Large intestine (tissue), 3 donors: ENCODE measurements around the gene GRID1. TPM values are rescaled to one million over a fixed set of nuclear protein-coding genes. Genes with fewer than 3 reads are reported as not detected.
"Not testable (repeated sequence)": the region's sequence is repeated elsewhere in the genome, so short reads cannot be mapped to it uniquely, and the experiment has no call there.

Source experiments
- DNase-seq, 2 donors: peaks; one replicate each; pipeline versions ENCODE4 v3.0.0 to v3.0.0-alpha.2; 2013
- H3K27ac ChIP-seq: one replicate; pipeline ENCODE4 v1.5.1; 2013; ENCODE audit warnings: low read length
- H3K27me3 ChIP-seq: 2 replicates; pipeline ENCODE4 v1.6.1; 2013; ENCODE audit warnings: low read length; ENCODE audit not compliant: control insufficient read depth, insufficient read depth
- H3K36me3 ChIP-seq: 2 replicates; pipeline ENCODE4 v1.6.1; 2013; ENCODE audit warnings: low read length; ENCODE audit not compliant: control insufficient read depth, insufficient read depth
- H3K4me1 ChIP-seq: one replicate; pipeline ENCODE4 v1.6.1; 2013; ENCODE audit warnings: low read length; ENCODE audit not compliant: control insufficient read depth, insufficient read depth
- H3K4me3 ChIP-seq: one replicate; pipeline ENCODE4 v1.5.1; 2013; ENCODE audit warnings: low read length
- H3K9me3 ChIP-seq: one replicate; pipeline ENCODE4 v1.6.1; 2013; ENCODE audit warnings: mild to moderate bottlenecking, low read depth, low read length, moderate library complexity; ENCODE audit not compliant: control insufficient read depth
- WGBS: methylation state at CpG from one replicate; pipeline ENCODE4 v1.1.5; 2013; ENCODE audit warnings: low lambda C conversion rate; ENCODE audit not compliant: insufficient coverage; 5-methylcytosine and 5-hydroxymethylcytosine counted together
- polyA plus RNA-seq: library from polyadenylated mRNA; unstranded; fragments of 120-200 nt; gene quantifications from one replicate; pipeline ENCODE4 v1.2.1, GENCODE V29; 2013

The GRID1 gene
- polyA plus RNA-seq, 1 donor = 1.7 TPM

DNA sequence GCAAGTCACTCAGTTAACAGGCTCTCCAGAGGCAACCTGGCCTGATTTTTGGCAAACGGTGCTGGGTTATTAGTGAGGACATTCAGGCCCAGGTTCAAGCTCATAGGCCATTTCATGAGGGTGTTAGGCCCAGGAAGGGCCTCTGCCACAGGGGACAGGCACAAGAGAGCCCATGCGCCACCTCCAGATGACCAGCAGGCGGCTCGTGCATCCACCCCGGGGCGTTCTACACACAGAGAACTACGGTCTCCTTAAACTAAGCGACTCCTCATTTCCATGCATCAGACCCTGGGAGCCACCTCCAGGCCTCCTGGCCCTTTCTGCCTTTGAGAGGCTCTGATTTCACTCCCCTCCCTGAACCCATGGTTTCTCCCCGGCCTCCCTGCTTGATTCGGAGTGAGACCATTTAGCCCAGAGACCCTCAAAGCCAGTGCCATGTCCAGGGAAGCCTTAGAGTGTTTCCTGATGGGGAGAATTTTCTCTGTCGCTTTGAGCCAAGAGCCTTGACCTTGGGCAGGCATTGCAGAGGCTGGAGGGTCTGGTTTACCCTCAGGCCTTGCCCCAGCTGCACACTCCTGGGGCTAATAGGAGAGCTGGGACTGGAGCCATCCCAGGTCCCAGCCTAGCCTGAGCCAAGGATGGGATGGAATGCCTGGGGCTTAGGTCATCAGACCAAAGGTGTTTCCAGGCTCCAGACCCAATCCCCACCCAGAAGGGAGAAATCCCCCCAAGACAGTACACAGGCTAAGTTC is 188.0 kb downstream of the GRID1 start:
- WGBS = 50% methylated on average over 2 of the region's 11 CpGs
- Histone ChIP-seq H3K4me3 (no peak overlapping the region), H3K27ac (no peak overlapping the region), H3K36me3 (no peaks in the 10 kb centered on the region), H3K9me3 (no peaks in the 10 kb centered on the region), H3K4me1 (no peaks in the 10 kb centered on the region), H3K27me3 (no peaks in the 10 kb centered on the region)
- DNase-seq = no peak

DNA sequence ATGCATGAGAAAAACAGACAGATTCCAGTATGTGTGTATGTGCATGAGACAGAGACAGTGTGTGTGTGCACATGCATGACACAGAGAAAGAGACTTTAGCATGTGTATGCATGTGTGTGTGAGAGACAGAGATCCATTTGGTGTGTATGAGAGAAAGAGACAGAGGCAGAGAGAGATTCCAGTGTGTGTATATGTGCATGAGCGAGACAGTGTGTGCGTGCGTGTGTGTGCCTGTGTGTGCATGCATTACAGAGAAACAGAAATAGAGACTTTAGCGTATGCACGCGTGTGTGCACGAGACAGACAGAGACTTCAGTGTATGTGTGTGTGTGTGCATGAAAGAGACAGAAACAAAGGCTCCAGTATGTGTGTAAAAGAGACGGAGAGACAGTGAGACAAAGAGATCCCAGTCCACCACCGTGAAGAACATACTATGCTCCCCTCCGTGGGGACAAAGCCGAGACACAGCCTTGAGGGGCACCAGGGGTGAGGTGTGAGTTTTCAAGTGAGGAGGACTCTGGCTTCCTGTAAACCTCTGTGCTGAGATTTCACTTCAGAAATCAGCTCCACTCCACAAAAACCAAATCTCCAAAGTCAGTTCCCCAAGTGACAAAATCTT is 188.9 kb downstream of the GRID1 start:
- H3K4me3 ChIP-seq = no peak overlapping the region
- WGBS = 88% methylated on average over 4 of the region's 11 CpGs
- no peaks in the 10 kb centered on the region for H3K36me3 ChIP-seq
- H3K4me1 ChIP-seq = no peaks in the 10 kb centered on the region
- no peaks in the 10 kb centered on the region for H3K27me3 ChIP-seq
- no peaks in the 10 kb centered on the region for H3K9me3 ChIP-seq
- H3K27ac ChIP-seq = no peak overlapping the region
- DNase-seq = no peak

DNA sequence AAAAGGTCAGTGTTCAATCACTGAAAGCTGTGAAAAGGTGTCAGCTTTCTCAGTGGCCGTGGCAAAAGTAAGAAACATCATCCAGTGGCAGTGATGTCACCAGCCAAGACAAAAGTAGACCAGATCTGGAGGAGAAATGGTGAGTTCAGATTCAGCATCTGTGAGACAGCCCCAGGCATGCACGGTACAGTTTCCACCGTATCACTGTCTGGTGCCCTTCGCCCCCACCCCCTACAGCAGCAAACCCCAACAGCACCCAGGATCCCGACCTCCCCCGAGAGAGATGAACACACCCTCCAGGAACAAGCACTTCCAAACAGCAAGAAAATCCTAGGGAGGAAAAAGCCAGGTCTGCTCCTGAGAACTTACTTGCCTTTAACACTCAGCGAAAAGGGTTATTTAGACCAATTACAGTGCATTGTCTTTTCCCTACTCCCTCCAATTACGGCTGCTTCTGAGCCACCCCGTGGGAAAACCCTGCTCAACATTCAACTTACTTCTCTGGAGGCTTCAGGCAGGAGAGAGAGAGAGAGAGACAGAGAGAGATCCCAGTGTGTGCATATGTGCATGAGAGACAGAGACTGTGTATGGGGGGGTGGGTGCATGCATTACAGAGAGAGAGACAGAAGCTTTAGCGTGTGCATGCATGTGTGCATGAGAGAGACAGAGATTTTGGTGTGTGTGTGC is 189.6 kb downstream of the GRID1 start:
- H3K36me3 ChIP-seq = no peaks in the 10 kb centered on the region
- no peak for DNase-seq
- H3K4me3 ChIP-seq = no peak overlapping the region
- no peaks in the 10 kb centered on the region for H3K4me1 ChIP-seq
- H3K9me3 ChIP-seq = no peaks in the 10 kb centered on the region
- H3K27me3 ChIP-seq = no peaks in the 10 kb centered on the region
- 67% methylated on average over 1 of the region's 10 CpGs for WGBS
- no peak overlapping the region for H3K27ac ChIP-seq

DNA sequence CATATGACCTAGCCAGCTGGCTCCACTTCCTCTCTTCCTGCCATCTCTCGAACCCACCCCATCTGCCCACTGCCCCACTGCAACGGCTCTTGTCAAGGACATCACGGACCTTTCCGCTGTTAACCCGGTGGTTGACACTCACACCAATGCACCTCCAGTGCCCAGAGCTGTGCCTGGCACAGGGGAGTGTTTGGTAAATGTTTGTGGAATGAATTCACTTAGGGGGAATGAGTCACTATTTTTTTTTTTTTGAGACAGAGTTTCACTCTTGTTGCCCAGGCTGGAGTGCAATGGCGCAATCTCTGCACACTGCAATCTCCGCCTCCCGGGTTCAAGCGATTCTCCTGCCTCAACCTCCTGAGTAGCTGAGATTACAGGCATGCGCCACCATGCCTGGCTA is 191.1 kb downstream of the GRID1 start:
- not testable (repeated sequence) for H3K27ac ChIP-seq, H3K27me3 ChIP-seq, DNase-seq, H3K9me3 ChIP-seq, H3K4me3 ChIP-seq, H3K4me1 ChIP-seq, H3K36me3 ChIP-seq
- no CpG with 5 or more reads among the region's 10 CpGs for WGBS

DNA sequence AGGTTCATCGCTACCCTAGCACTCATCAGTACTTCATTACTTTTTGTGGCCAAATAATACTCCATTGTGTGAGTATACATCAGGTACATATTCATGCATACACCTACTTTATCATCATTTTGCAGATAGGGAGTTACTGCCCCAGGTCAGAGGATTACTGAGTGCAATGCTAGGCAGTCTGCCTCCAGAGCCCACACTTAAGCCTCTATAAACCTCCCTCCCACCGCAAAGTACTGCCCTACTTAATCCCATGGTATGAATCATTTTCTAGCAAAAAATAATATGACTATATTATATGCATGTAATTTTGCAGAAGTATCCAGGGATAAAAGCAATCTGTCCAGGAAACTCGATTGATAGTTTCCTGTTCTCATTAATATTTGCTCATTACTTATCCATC is 194.3 kb downstream of the GRID1 start:
- DNase-seq = no peak
- Histone ChIP-seq H3K27me3 (no peaks in the 10 kb centered on the region), H3K4me1 (peaks cover 16% of the 10 kb centered on the region), H3K4me3 (no peak overlapping the region), H3K36me3 (no peaks in the 10 kb centered on the region), H3K9me3 (no peaks in the 10 kb centered on the region), H3K27ac (no peak overlapping the region)
- WGBS = no CpG with 5 or more reads among the region's 3 CpGs

DNA sequence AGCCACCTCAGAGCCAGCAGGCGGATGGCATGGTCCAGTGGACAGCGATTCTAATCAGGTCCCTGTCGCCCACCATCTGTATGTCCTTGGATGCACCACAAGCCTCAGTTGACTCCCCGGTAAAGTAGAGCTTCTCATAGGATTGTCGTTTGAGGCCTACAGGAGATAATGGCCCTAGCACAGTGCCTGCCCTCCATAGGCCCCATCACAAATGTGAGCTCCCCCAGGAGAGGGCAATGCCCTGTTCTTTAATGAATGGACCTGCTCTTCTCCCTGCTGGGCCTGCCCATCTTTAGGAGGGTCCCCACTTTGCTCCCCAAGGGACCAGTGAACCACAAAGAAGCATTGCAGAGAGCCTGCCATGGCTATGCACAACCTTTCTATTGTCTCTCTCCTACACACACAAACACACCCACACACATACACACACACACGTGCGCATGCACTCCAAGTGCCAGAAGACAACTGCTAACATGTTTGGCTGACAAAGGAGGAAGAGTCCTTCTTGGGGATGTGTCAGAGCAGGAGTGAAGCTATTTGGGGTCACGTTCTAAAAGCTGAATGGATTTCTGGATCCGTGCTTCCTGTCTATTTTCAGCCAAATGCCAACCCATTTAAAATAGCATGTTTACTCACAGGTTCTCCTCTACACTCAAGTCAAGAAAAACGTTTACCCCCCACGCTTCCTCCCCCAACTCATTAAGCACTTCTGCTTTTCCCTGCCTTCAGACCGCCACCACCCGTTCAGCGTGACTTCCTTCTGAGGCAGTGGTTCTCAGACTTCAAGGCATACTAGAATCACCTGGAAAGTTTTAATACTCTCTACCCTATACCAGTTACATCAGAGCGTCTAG is 196.1 kb downstream of the GRID1 start:
- no peaks in the 10 kb centered on the region for H3K36me3 ChIP-seq
- H3K4me3 ChIP-seq = no peak overlapping the region
- H3K27me3 ChIP-seq = no peaks in the 10 kb centered on the region
- H3K9me3 ChIP-seq = no peaks in the 10 kb centered on the region
- H3K4me1 ChIP-seq = peaks cover 24% of the 10 kb centered on the region
- no peak overlapping the region for H3K27ac ChIP-seq
- no peak for DNase-seq
- WGBS = no CpG with 5 or more reads among the region's 15 CpGs

DNA sequence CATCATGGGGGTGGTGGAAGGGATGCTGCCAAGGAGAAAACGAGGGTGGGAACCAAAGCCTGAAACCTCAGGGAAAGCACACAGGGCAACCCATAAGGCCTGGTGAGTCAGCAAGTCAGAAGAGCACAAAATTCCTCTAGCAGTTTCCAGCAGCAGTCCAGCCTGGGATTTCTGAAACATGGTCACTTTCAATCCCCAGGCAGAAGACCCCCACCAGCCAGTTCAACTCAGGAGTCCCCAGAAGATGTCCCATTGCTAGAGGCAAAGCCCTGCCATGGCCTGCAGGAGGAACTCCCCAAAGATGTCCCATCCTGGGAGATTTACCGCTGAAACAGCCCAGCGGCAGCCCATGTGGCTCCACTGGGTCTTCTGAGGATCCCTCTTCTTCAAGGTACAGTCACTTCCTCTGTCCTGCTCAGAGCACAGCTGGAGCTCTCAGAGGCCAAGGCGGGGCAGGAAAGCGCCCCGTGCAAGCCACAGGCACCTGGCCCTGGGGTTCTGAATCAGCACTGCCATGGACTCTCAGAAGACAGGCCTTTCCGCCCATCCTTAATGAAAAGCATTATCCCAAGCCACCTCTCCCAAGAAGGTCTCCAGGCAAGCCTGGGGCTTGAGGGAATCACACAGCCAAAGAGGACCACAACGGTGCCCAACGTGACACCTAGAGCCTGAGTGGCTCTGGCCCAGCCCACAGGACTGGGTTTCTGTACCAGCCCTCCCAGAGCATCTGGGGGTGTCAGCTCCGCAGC is 196.9 kb downstream of the GRID1 start:
- no CpG with 5 or more reads among the region's 10 CpGs for WGBS

DNA sequence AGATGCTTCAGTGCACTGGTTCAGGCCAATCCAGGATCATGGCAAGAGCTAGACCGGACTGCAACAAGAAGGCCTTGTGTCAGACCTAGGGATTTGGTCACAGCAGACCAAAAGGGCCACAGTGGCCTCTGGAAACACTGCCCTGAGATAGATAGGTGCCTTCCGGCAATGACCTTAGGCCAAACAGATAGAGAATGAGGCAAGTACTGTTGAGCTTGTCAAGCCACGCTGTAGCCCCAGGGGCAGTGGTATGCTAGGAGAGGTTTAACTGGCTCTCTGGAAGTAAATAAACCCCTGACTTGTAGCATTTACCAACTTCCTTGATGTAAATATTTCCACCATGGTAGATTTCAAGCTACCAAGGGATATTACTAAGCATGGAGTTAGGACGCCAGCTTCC is 197.5 kb downstream of the GRID1 start:
- no peak overlapping the region for H3K4me3 ChIP-seq
- no peak for DNase-seq
- H3K9me3 ChIP-seq = peaks cover 2% of the 10 kb centered on the region
- peaks cover 38% of the 10 kb centered on the region for H3K4me1 ChIP-seq
- no peaks in the 10 kb centered on the region for H3K36me3 ChIP-seq
- no peaks in the 10 kb centered on the region for H3K27me3 ChIP-seq
- no peak overlapping the region for H3K27ac ChIP-seq
- no CpG with 5 or more reads among the region's 4 CpGs for WGBS

More for the DNA sequence above, 196.9 kb downstream of the GRID1 start:
- Histone ChIP-seq H3K4me1 (peaks cover 32% of the 10 kb centered on the region), H3K36me3 (no peaks in the 10 kb centered on the region), H3K9me3 (no peaks in the 10 kb centered on the region), H3K4me3 (no peak overlapping the region), H3K27me3 (no peaks in the 10 kb centered on the region), H3K27ac (no peak overlapping the region)
- DNase-seq = no peak

DNA sequence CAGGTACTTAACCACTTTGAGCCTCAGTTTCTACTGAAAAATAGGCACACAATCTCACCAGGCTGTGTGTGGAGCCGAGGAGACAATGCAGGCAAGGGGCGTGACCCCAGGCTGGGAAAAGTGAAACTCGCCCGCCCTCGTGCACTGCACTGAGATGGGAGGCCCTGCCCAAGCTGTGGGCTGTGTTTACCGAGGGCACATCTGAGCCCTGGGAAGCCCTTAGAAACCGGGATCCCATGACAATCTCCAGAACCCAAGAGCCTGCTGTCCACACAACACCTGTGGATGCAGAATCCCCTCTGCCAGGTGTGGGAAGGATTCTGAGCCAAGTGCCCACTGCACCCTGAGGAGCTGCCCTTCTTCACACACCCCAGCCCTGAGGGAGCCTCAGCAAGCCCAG is 198.3 kb downstream of the GRID1 start:
- Histone ChIP-seq H3K4me1 (peaks cover 44% of the 10 kb centered on the region), H3K9me3 (peaks cover 3% of the 10 kb centered on the region), H3K27me3 (no peaks in the 10 kb centered on the region), H3K4me3 (no peak overlapping the region), H3K27ac (peak overlapping the region; percentile 48), H3K36me3 (no peaks in the 10 kb centered on the region)
- DNase-seq = peak; percentile 78 to 86
- WGBS = no CpG with 5 or more reads among the region's 7 CpGs
